ENCODE measurements around the gene UIMC1. TPM values are rescaled to one million over a fixed set of nuclear protein-coding genes. Genes with fewer than 3 reads are reported as not detected.
A peak's percentile ranks its signal among the peaks of the same experiment; 100 is the strongest.

Gene UIMC1
- total and polyA plus RNA-seq, 12 donors, result 11.2 to 58.1 (median 35.9) TPM

- TF ChIP-seq POLR2A (IDR thresholded peaks at IDR 0.05), result no peak
- no peak for TF ChIP-seq CTCF (IDR thresholded peaks at IDR 0.05)
- H3K4me1 ChIP-seq (replicated peaks in 1 of 2), result no peaks in the 10 kb centered on the region
- no peak overlapping the region for H3K27ac ChIP-seq
- no peaks in the 10 kb centered on the region for H3K9me3 ChIP-seq (replicated peaks in 1 of 3)
- peak in 1 of 7 donors; percentile 9 for DNase-seq
- 73 to 95% (median 89%) methylated on average over 6 of the region's 6 CpGs for WGBS, 4 donors
- no peaks in the 10 kb centered on the region for H3K36me3 ChIP-seq (replicated peaks in 1 of 2)
- intact Hi-C loops (cut with DNase I), result no loop called here
- no peaks in the 10 kb centered on the region for H3K27me3 ChIP-seq
- no peak overlapping the region for H3K4me3 ChIP-seq
These were observed 112.3 kb downstream of the UIMC1 start for GRCh38 chr5:176894298-176894697.

- H3K4me3 ChIP-seq, result no peak overlapping the region
- DNase-seq, result peak in 2 of 7 donors; percentile 9 to 28
- TF ChIP-seq CTCF (IDR thresholded peaks at IDR 0.05), result no peak
- no peaks in the 10 kb centered on the region for H3K27me3 ChIP-seq
- WGBS, 4 donors, result 63 to 76% (median 72%) methylated on average over 3 of the region's 3 CpGs
- intact Hi-C loops (cut with DNase I), result no loop called here
- no peaks in the 10 kb centered on the region for H3K9me3 ChIP-seq (replicated peaks in 1 of 3)
- H3K27ac ChIP-seq, result no peak overlapping the region
- no peaks in the 10 kb centered on the region for H3K4me1 ChIP-seq (replicated peaks in 1 of 2)
- no peaks in the 10 kb centered on the region for H3K36me3 ChIP-seq (replicated peaks in 1 of 2)
These were observed 113.9 kb downstream of the UIMC1 start for GRCh38 chr5:176892663-176893062.

GRCh38 chr5:176891331-176891958, 115.1 kb downstream of the UIMC1 start:
- Histone ChIP-seq H3K27me3 (no peaks in the 10 kb centered on the region), H3K9me3 (replicated peaks in 1 of 3) (no peaks in the 10 kb centered on the region), H3K36me3 (replicated peaks in 1 of 2) (no peaks in the 10 kb centered on the region), H3K27ac (no peak overlapping the region), H3K4me1 (replicated peaks in 1 of 2) (no peaks in the 10 kb centered on the region), H3K4me3 (no peak overlapping the region)
- TF ChIP-seq CTCF (IDR thresholded peaks at IDR 0.05) (no peak), POLR2A (IDR thresholded peaks at IDR 0.05) (no peak)
- intact Hi-C loops (cut with DNase I), result no loop called here
- 82 to 87% (median 84%) methylated on average over 9 of the region's 9 CpGs for WGBS, 4 donors
- DNase-seq, result peak in 2 of 7 donors; percentile 12 to 45

GRCh38 chr5:176890455-176891330, 115.9 kb downstream of the UIMC1 start:
- no peak overlapping the region for H3K27ac ChIP-seq
- DNase-seq, result peak in 2 of 7 donors; percentile 7 to 31
- H3K9me3 ChIP-seq (replicated peaks in 1 of 3), result no peaks in the 10 kb centered on the region
- WGBS, 4 donors, result 72 to 87% (median 80%) methylated on average over 7 to 9 of the region's 9 CpGs
- H3K36me3 ChIP-seq (replicated peaks in 1 of 2), result no peaks in the 10 kb centered on the region
- intact Hi-C loops (cut with DNase I), result no loop called here
- TF ChIP-seq CTCF (IDR thresholded peaks at IDR 0.05) (no peak), POLR2A (IDR thresholded peaks at IDR 0.05) (no peak)
- H3K4me1 ChIP-seq (replicated peaks in 1 of 2), result no peaks in the 10 kb centered on the region
- H3K27me3 ChIP-seq, result no peaks in the 10 kb centered on the region
- H3K4me3 ChIP-seq, result no peak overlapping the region

Measured in adrenal gland (tissue), 12 donors.